GM23248 (cell line): Measurements from ENCODE around the gene TCF7L2.

Source experiments
- EZH2 ChIP-seq: fragments of 200-600 bp; sonication (generic); IDR thresholded peaks from 2 replicates; pipeline ENCODE4 v1.6.1; 2018; ENCODE audit warnings: antibody characterized with exemption, mild to moderate bottlenecking; ENCODE audit not compliant: insufficient read depth, poor library complexity, severe bottlenecking
- EZH2phosphoT487 ChIP-seq: fragments of 200-600 bp; sonication (generic); IDR thresholded peaks from 2 replicates; pipeline ENCODE4 v1.6.1; 2018; ENCODE audit warnings: antibody characterized with exemption, moderate library complexity, mild to moderate bottlenecking, low read depth; ENCODE audit not compliant: insufficient read depth

- no peak for TF ChIP-seq EZH2
- TF ChIP-seq EZH2phosphoT487: no peak
These were observed 19.5 kb downstream of the TCF7L2 start for GRCh38 chr10:112969542-112969941.
